ENCODE measurements around the gene ZMYM3.

Gene ZMYM3

GRCh38 chrX:71214604-71215337, 39.2 kb downstream of the ZMYM3 start:
- TF ChIP-seq RAD21 (IDR thresholded peaks at IDR 0.05; ENCODE audit: low read depth) (no peak), TCF12 (IDR thresholded peaks at IDR 0.05; ENCODE audit: low read depth) (no peak)

DNA sequence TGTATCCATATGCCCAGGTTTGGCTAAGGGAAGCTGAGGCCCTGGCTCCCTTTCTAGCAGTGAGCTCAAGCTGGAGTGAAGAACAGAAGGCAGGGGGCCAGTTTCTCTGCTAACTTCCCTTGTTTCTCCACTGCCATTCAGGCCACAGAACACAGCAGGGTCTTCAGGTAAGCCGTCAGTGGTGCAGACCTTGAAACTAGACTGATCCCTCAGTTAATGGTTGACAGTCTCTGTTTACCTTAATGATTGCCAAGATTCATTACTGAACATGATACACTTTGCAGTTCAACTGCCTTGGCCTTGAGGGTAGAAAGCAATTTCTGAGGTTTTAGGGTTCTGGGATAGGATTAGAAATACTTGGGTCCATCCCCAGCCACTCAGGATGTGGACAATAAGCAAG, 39.8 kb downstream of the ZMYM3 start:
- TF ChIP-seq NFIC (IDR thresholded peaks at IDR 0.05) (no peak), TAF1 (IDR thresholded peaks at IDR 0.05; ENCODE audit: low read depth) (no peak), EP300 (IDR thresholded peaks at IDR 0.05; ENCODE audit: borderline replicate concordance) (no peak), CEBPB (IDR thresholded peaks at IDR 0.05) (no peak), REST (IDR thresholded peaks at IDR 0.05; ENCODE audit: low read depth) (no peak), TCF12 (IDR thresholded peaks at IDR 0.05; ENCODE audit: low read depth) (no peak), YY1 (IDR thresholded peaks at IDR 0.05; ENCODE audit: low read depth) (no peak), FOXM1 (IDR thresholded peaks at IDR 0.05; ENCODE audit: borderline replicate concordance, low read depth) (no peak), TEAD4 (IDR thresholded peaks at IDR 0.05) (no peak), RAD21 (IDR thresholded peaks at IDR 0.05; ENCODE audit: low read depth) (no peak), ZBTB7A (IDR thresholded peaks at IDR 0.05; ENCODE audit: low read depth) (no peak), CREB1 (IDR thresholded peaks at IDR 0.05; ENCODE audit: low read depth) (no peak), USF1 (IDR thresholded peaks at IDR 0.05) (no peak), EGR1 (IDR thresholded peaks at IDR 0.05) (no peak)
- TF ChIP-seq, protein P1, sequence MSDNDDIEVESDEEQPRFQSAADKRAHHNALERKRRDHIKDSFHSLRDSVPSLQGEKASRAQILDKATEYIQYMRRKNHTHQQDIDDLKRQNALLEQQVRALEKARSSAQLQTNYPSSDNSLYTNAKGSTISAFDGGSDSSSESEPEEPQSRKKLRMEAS (IDR thresholded peaks at IDR 0.05) = no peak

- TF ChIP-seq CEBPB (IDR thresholded peaks at IDR 0.05) (no peak), TEAD4 (IDR thresholded peaks at IDR 0.05) (no peak), EP300 (IDR thresholded peaks at IDR 0.05; ENCODE audit: borderline replicate concordance) (no peak), REST (IDR thresholded peaks at IDR 0.05; ENCODE audit: low read depth) (no peak), RAD21 (IDR thresholded peaks at IDR 0.05; ENCODE audit: low read depth) (no peak), TAF1 (IDR thresholded peaks at IDR 0.05; ENCODE audit: low read depth) (no peak), TCF12 (IDR thresholded peaks at IDR 0.05; ENCODE audit: low read depth) (no peak), EGR1 (IDR thresholded peaks at IDR 0.05) (no peak), FOXM1 (IDR thresholded peaks at IDR 0.05; ENCODE audit: borderline replicate concordance, low read depth) (no peak), CREB1 (IDR thresholded peaks at IDR 0.05; ENCODE audit: low read depth) (no peak), ZBTB7A (IDR thresholded peaks at IDR 0.05; ENCODE audit: low read depth) (no peak)
- TF ChIP-seq, protein P1 (IDR thresholded peaks at IDR 0.05) = no peak
Measured at GRCh38 chrX:71212536-71212935, 41.4 kb downstream of the ZMYM3 start.

- TF ChIP-seq ZBTB7A (IDR thresholded peaks at IDR 0.05; ENCODE audit: low read depth) (no peak), FOXM1 (IDR thresholded peaks at IDR 0.05; ENCODE audit: borderline replicate concordance, low read depth) (no peak), YY1 (IDR thresholded peaks at IDR 0.05; ENCODE audit: low read depth) (no peak), EP300 (IDR thresholded peaks at IDR 0.05; ENCODE audit: borderline replicate concordance) (no peak), EGR1 (IDR thresholded peaks at IDR 0.05) (no peak), RAD21 (IDR thresholded peaks at IDR 0.05; ENCODE audit: low read depth) (no peak)
Measured at GRCh38 chrX:71210816-71211215, 43.1 kb downstream of the ZMYM3 start.

DNA sequence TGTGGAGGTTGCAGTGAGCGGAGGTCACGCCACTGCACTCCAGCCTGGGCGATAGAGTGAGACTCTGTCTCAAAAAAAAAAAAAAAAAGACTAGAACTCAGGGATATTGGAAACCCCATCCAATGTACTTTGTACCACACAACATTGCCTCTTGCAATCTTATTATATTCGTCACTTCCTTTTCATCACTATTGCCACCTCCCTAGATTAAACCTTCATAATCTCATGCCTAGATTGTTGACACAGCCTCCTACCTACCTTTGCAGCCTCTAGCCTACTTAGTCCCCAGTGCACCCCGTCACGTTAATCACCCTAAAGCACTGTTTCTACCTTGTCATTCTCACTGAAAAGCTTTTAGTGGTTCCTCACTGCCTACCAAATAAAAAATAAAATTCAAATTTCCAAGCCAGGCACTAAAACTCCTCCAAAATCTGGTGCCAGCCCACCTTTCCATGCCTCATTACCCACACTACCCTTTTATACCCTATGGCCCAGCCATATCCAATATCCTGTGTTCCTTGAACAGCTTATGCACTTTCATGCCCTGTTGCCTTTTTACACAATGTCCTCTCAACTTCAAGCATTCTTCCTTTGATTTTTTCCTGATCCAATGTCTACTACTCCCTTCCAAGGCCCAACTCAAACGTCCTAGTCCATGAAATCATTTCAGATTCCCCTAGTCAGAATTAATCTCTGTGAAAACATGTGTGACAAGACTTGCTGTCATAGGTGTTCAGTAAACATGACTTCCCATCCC, 54.5 kb downstream of the ZMYM3 start:
- TF ChIP-seq EP300 (IDR thresholded peaks at IDR 0.05; ENCODE audit: borderline replicate concordance) = no peak
- no peak for TF ChIP-seq CREB1 (IDR thresholded peaks at IDR 0.05; ENCODE audit: low read depth)
- no peak for TF ChIP-seq TCF12 (IDR thresholded peaks at IDR 0.05; ENCODE audit: low read depth)
- TF ChIP-seq USF1 (IDR thresholded peaks at IDR 0.05) = no peak
- TF ChIP-seq, protein P1 (IDR thresholded peaks at IDR 0.05) = no peak
- TF ChIP-seq RAD21 (IDR thresholded peaks at IDR 0.05; ENCODE audit: low read depth) = no peak
- no peak for TF ChIP-seq FOXM1 (IDR thresholded peaks at IDR 0.05; ENCODE audit: borderline replicate concordance, low read depth)
- TF ChIP-seq TAF1 (IDR thresholded peaks at IDR 0.05; ENCODE audit: low read depth) = no peak
- no peak for TF ChIP-seq REST (IDR thresholded peaks at IDR 0.05; ENCODE audit: low read depth)
- no peak for TF ChIP-seq NFIC (IDR thresholded peaks at IDR 0.05)
- no peak for TF ChIP-seq CEBPB (IDR thresholded peaks at IDR 0.05)
- TF ChIP-seq EGR1 (IDR thresholded peaks at IDR 0.05) = no peak
- TF ChIP-seq YY1 (IDR thresholded peaks at IDR 0.05; ENCODE audit: low read depth) = no peak
- TF ChIP-seq TEAD4 (IDR thresholded peaks at IDR 0.05) = no peak
- TF ChIP-seq ZBTB7A (IDR thresholded peaks at IDR 0.05; ENCODE audit: low read depth) = no peak
